ENCODE data around the gene TMEM106B.
A peak's percentile ranks its signal among the peaks of the same experiment; 100 is the strongest.
"Not testable (repeated sequence)": the region's sequence is repeated elsewhere in the genome, so short reads cannot be mapped to it uniquely, and the experiment has no call there.

The TMEM106B gene

GRCh38 chr7:12211054-12211710 is at the start of gene TMEM106B:
Gene TMEM106B (plus strand): TSS chr7:12211294. CDS start chr7:12214811, 3,517 bp downstream.
- DNase-seq (ENCODE audit: low read depth in 2 of 2), result peak; percentile 95 to 97

GRCh38 chr7:12162415-12163113 is 48.5 kb upstream of the TMEM106B start:
- DNase-seq (ENCODE audit: low read depth in 2 of 2), result no peak

- not testable (repeated sequence) for DNase-seq (ENCODE audit: low read depth in 2 of 2)
Observed at GRCh38 chr7:12168065-12168464, 43.0 kb upstream of the TMEM106B start.

GRCh38 chr7:12169981-12170820 is 40.9 kb upstream of the TMEM106B start:
- DNase-seq (ENCODE audit: low read depth in 2 of 2), result peak in 1 of 2 donors; percentile 10

GRCh38 chr7:12173671-12174070 is 37.4 kb upstream of the TMEM106B start:
- DNase-seq (ENCODE audit: low read depth in 2 of 2), result no peak

GRCh38 chr7:12174931-12175330 is 36.2 kb upstream of the TMEM106B start:
- DNase-seq (ENCODE audit: low read depth in 2 of 2), result no peak

GRCh38 chr7:12178317-12178716 is 32.8 kb upstream of the TMEM106B start:
- no peak for DNase-seq (ENCODE audit: low read depth in 2 of 2)

- DNase-seq (ENCODE audit: low read depth in 2 of 2), result no peak
Observed at GRCh38 chr7:12194426-12194825, 16.7 kb upstream of the TMEM106B start.

GRCh38 chr7:12196386-12196785 is 14.7 kb upstream of the TMEM106B start:
- DNase-seq (ENCODE audit: low read depth in 2 of 2), result no peak

GRCh38 chr7:12199363-12199762 is 11.7 kb upstream of the TMEM106B start:
- DNase-seq (ENCODE audit: low read depth in 2 of 2), result no peak

- DNase-seq (ENCODE audit: low read depth in 2 of 2), result no peak
Observed at GRCh38 chr7:12207046-12207445, 4.0 kb upstream of the TMEM106B start.

GRCh38 chr7:12209221-12209620 is 1.9 kb upstream of the TMEM106B start:
- DNase-seq (ENCODE audit: low read depth in 2 of 2), result no peak

- DNase-seq (ENCODE audit: low read depth in 2 of 2), result peak; percentile 26 to 32
Observed at GRCh38 chr7:12210179-12211053, 678 bp upstream of the TMEM106B start.

- no peak for DNase-seq (ENCODE audit: low read depth in 2 of 2)
Observed at GRCh38 chr7:12211711-12212485, 804 bp downstream of the TMEM106B start.

GRCh38 chr7:12217311-12217710 is 6.2 kb downstream of the TMEM106B start:
- no peak for DNase-seq (ENCODE audit: low read depth in 2 of 2)

- DNase-seq (ENCODE audit: low read depth in 2 of 2), result no peak
Observed at GRCh38 chr7:12220389-12221046, 9.4 kb downstream of the TMEM106B start.

GRCh38 chr7:12221414-12221813 is 10.3 kb downstream of the TMEM106B start:
- no peak for DNase-seq (ENCODE audit: low read depth in 2 of 2)

GRCh38 chr7:12222889-12223579 is 11.9 kb downstream of the TMEM106B start:
- no peak for DNase-seq (ENCODE audit: low read depth in 2 of 2)

GRCh38 chr7:12225017-12225416 is 13.9 kb downstream of the TMEM106B start:
- not testable (repeated sequence) for DNase-seq (ENCODE audit: low read depth in 2 of 2)

- DNase-seq (ENCODE audit: low read depth in 2 of 2), result no peak
Observed at GRCh38 chr7:12226756-12227155, 15.7 kb downstream of the TMEM106B start.

All from stimulated activated CD8-positive, alpha-beta memory T cell treated with anti-CD3 and anti-CD28 coated beads, Interleukin-7, amount 100 ng/mL, for 4 hours (primary cell).